PC-9 (cell line): ENCODE results near the gene NEURL2. TPM values are rescaled to one million over a fixed set of nuclear protein-coding genes. Genes with fewer than 3 reads are reported as not detected.

ENCODE experiments used
- BruUV-seq: library from RNA; stranded (reverse); fragments of 400-500 nt; replicated peaks from 2 replicates; lab custom pipeline; 2021; lab: Mats Ljungman, UMichigan
- CTCF ChIA-PET: fragments of 300-600 bp; sonication (Branson Sonifier 250); formaldehyde crosslinking; loops from one replicate; lab custom pipeline; 2022; ENCODE audit warnings: antibody characterized with exemption; lab: Charles Lee
- POLR2A ChIA-PET: fragments of 300-600 bp; sonication (Branson Sonifier 250); formaldehyde crosslinking; loops from one replicate; lab custom pipeline; 2022; ENCODE audit warnings: antibody characterized with exemption; ENCODE audit not compliant: unreplicated experiment; lab: Charles Lee
- DNase-seq, 2 experiments: peaks; one replicate each; pipeline versions ENCODE4 v3.0.0 to v3.0.0-alpha.2; 2015 to 2022; ENCODE audit warnings: mixed read lengths in 1 of 2
- H2AFZ ChIP-seq: fragments of 200-600 bp; sonication (generic); 2 replicates; pipeline ENCODE4 v1.8.1; 2017; ENCODE audit warnings: antibody characterized with exemption
- H3F3A ChIP-seq: fragments of 200-600 bp; sonication (generic); 2 replicates; pipeline ENCODE4 v1.8.1; 2017; ENCODE audit warnings: antibody characterized with exemption, mild to moderate bottlenecking, low read depth; ENCODE audit not compliant: insufficient read depth
- H3K27ac ChIP-seq: fragments of 200-600 bp; sonication (generic); 2 replicates; pipeline ENCODE4 v1.6.1; 2016; ENCODE audit warnings: mixed run types
- H3K27me3 ChIP-seq: fragments of 200-600 bp; sonication (generic); 2 replicates; pipeline ENCODE4 v1.6.1; 2016; ENCODE audit warnings: low read depth, mixed run types; ENCODE audit not compliant: insufficient read depth
- H3K36me3 ChIP-seq: fragments of 200-600 bp; sonication (generic); 2 replicates; pipeline ENCODE4 v1.6.1; 2016; ENCODE audit warnings: low read depth, mixed run types
- H3K4me1 ChIP-seq: fragments of 200-600 bp; sonication (generic); replicated peaks from 2 replicates; pipeline ENCODE4 v1.6.1; 2016; ENCODE audit warnings: mixed run types; ENCODE audit not compliant: insufficient read depth
- H3K4me2 ChIP-seq: fragments of 200-600 bp; sonication (generic); 2 replicates; pipeline ENCODE4 v1.6.1; 2017; ENCODE audit warnings: mixed run types
- H3K4me3 ChIP-seq: fragments of 200-600 bp; sonication (generic); 2 replicates; pipeline ENCODE4 v1.6.1; 2016; ENCODE audit warnings: mixed run types
- H3K79me2 ChIP-seq: fragments of 200-600 bp; sonication (generic); 2 replicates; pipeline ENCODE4 v1.6.1; 2017; ENCODE audit warnings: low read depth, mixed run types
- H3K9me2 ChIP-seq: fragments of 200-600 bp; sonication (generic); 2 replicates; pipeline ENCODE4 v1.8.1; 2017; ENCODE audit warnings: mild to moderate bottlenecking; ENCODE audit not compliant: insufficient read depth
- H3K9me3 ChIP-seq: fragments of 200-600 bp; sonication (generic); 2 replicates; pipeline ENCODE4 v1.8.1; 2016; ENCODE audit warnings: low read depth; ENCODE audit not compliant: insufficient read depth
- H4K20me1 ChIP-seq: fragments of 200-600 bp; sonication (generic); 2 replicates; pipeline ENCODE4 v1.8.1; 2017; ENCODE audit not compliant: insufficient read depth
- CTCF ChIP-seq: fragments of 200-600 bp; sonication (generic); conservative IDR thresholded peaks from 2 replicates; pipeline ENCODE4 v1.6.1; 2017; ENCODE audit warnings: mixed run types, antibody characterized with exemption, mild to moderate bottlenecking, moderate library complexity
- EZH2 ChIP-seq: fragments of 200-600 bp; sonication (generic); IDR thresholded peaks from 2 replicates; pipeline ENCODE4 v1.8.0; 2017; ENCODE audit warnings: antibody characterized with exemption, low read depth
- intact Hi-C: fragments of 100-400 bp; cut with micrococcal nuclease; formaldehyde crosslinking; loops from one replicate; pipeline ENCODE4 v1.10.0; 2022; ENCODE audit not compliant: unreplicated experiment
- total RNA-seq: library from RNA; stranded (reverse); gene quantifications from 2 replicates; pipeline ENCODE4 v1.2.3, GENCODE V29; 2021

NEURL2 gene
- total RNA-seq, 1 experiment from 2014 or later, result 6.5 TPM

- no peak overlapping the region for H3K4me3 ChIP-seq
- peaks cover 13% of the 10 kb centered on the region for H3K79me2 ChIP-seq
- ChIA-PET CTCF (no interaction called here), POLR2A (no interaction called here)
- no peaks in the 10 kb centered on the region for H3K9me3 ChIP-seq
- BruUV-seq, result no TSS peak
- H3K36me3 ChIP-seq, result no peaks in the 10 kb centered on the region
- no peaks in the 10 kb centered on the region for H3F3A ChIP-seq
- no peaks in the 10 kb centered on the region for H3K9me2 ChIP-seq
- TF ChIP-seq EZH2 (no peak), CTCF (no peak)
- H3K27me3 ChIP-seq, result no peaks in the 10 kb centered on the region
- no peak overlapping the region for H2AFZ ChIP-seq
- H4K20me1 ChIP-seq, result no peaks in the 10 kb centered on the region
- H3K27ac ChIP-seq, result no peak overlapping the region
- H3K4me1 ChIP-seq, result peaks cover 5% of the 10 kb centered on the region
- no peak overlapping the region for H3K4me2 ChIP-seq
- intact Hi-C loops, result no loop called here
- no peak for DNase-seq
Observed at GRCh38 chr20:45850926-45851325, 40.1 kb downstream of the NEURL2 start.

- Histone ChIP-seq H3F3A (no peaks in the 10 kb centered on the region), H3K79me2 (peaks cover 6% of the 10 kb centered on the region; the same call in 1 of the 2 replicates), H3K9me2 (no peaks in the 10 kb centered on the region), H3K4me2 (no peak overlapping the region), H3K4me3 (no peak overlapping the region), H4K20me1 (no peaks in the 10 kb centered on the region), H3K4me1 (no peaks in the 10 kb centered on the region), H3K27me3 (no peaks in the 10 kb centered on the region), H3K36me3 (no peaks in the 10 kb centered on the region), H3K9me3 (no peaks in the 10 kb centered on the region), H3K27ac (no peak overlapping the region), H2AFZ (no peak overlapping the region)
- DNase-seq, result no peak
- TF ChIP-seq EZH2, result no peak
- TF ChIP-seq CTCF, result no peak
- POLR2A ChIA-PET, result interaction anchor here (0.6 kb wide), 1 partner anchor 27 kb away, joined by 4 read pairs; no protein-coding TSS in a partner anchor
- CTCF ChIA-PET, result no interaction called here
- intact Hi-C loops, result no loop called here
- BruUV-seq, result no TSS peak
Observed at GRCh38 chr20:45850238-45850637, 40.8 kb downstream of the NEURL2 start.

GRCh38 chr20:45848969-45849582 is 41.9 kb downstream of the NEURL2 start:
- Histone ChIP-seq H3K4me2 (no peak overlapping the region), H3K36me3 (0 out of 2 replicates have a peak, but pooled peaks cover 7% of the 10 kb centered on the region), H3K27me3 (no peaks in the 10 kb centered on the region), H4K20me1 (no peaks in the 10 kb centered on the region), H3K4me1 (no peaks in the 10 kb centered on the region), H3K9me2 (no peaks in the 10 kb centered on the region), H3K4me3 (no peak overlapping the region), H2AFZ (no peak overlapping the region), H3K27ac (no peak overlapping the region), H3F3A (no peaks in the 10 kb centered on the region), H3K79me2 (no peaks in the 10 kb centered on the region), H3K9me3 (no peaks in the 10 kb centered on the region)
- no peak for DNase-seq
- TF ChIP-seq EZH2 (no peak), CTCF (no peak)
- no TSS peak for BruUV-seq
- ChIA-PET CTCF (no interaction called here), POLR2A (interaction anchor here (0.7 kb wide), 1 partner anchor 1507 kb away, joined by 4 read pairs; no protein-coding TSS in a partner anchor)
- intact Hi-C loops, result no loop called here
